IPS DF 19.7 (cell line): Measurements from ENCODE around the gene GTSF1L.

Experiments used
- DNase-seq: peaks from one replicate; pipeline ENCODE4 v3.0.0-alpha.2; 2013; ENCODE audit warnings: low read depth, low spot score

GTSF1L gene

GRCh38 chr20:43716757-43717615, 9.8 kb downstream of the GTSF1L start:
- DNase-seq: no peak

GRCh38 chr20:43716123-43716522, 10.7 kb downstream of the GTSF1L start:
- DNase-seq: no peak

- no peak for DNase-seq
Measured at GRCh38 chr20:43715511-43715910, 11.3 kb downstream of the GTSF1L start.

- DNase-seq: no peak
Measured at GRCh38 chr20:43715044-43715443, 11.8 kb downstream of the GTSF1L start.

- DNase-seq: no peak
Measured at GRCh38 chr20:43711098-43711654, 15.6 kb downstream of the GTSF1L start.

- DNase-seq: no peak
Measured at GRCh38 chr20:43710370-43711044, 16.3 kb downstream of the GTSF1L start.

GRCh38 chr20:43702502-43702901, 24.3 kb downstream of the GTSF1L start:
- no peak for DNase-seq

- no peak for DNase-seq
Measured at GRCh38 chr20:43700627-43701026, 26.2 kb downstream of the GTSF1L start.

GRCh38 chr20:43699941-43700565, 26.7 kb downstream of the GTSF1L start:
- no peak for DNase-seq

GRCh38 chr20:43695571-43695970, 31.2 kb downstream of the GTSF1L start:
- DNase-seq: no peak

- DNase-seq: no peak
Measured at GRCh38 chr20:43694763-43695162, 32.0 kb downstream of the GTSF1L start.

- no peak for DNase-seq
Measured at GRCh38 chr20:43691928-43692524, 34.8 kb downstream of the GTSF1L start.

- DNase-seq: no peak
Measured at GRCh38 chr20:43690943-43691598, 35.7 kb downstream of the GTSF1L start.

GRCh38 chr20:43689165-43689564, 37.6 kb downstream of the GTSF1L start:
- DNase-seq: no peak

GRCh38 chr20:43686820-43687219, 40.0 kb downstream of the GTSF1L start:
- no peak for DNase-seq

- no peak for DNase-seq
Measured at GRCh38 chr20:43682446-43682845, 44.4 kb downstream of the GTSF1L start.

- DNase-seq: no peak
Measured at GRCh38 chr20:43681991-43682410, 44.8 kb downstream of the GTSF1L start.

- no peak for DNase-seq
Measured at GRCh38 chr20:43681468-43681942, 45.3 kb downstream of the GTSF1L start.

- DNase-seq: no peak
Measured at GRCh38 chr20:43680981-43681380, 45.8 kb downstream of the GTSF1L start.

- no peak for DNase-seq
Measured at GRCh38 chr20:43676368-43676767, 50.4 kb downstream of the GTSF1L start.
